Lower leg skin (tissue), 3 donors: ENCODE results near the gene HSP90AA1.

ENCODE experiments used
- CTCF ChIP-seq, 3 donors: fragments of 450-650 bp; IDR thresholded peaks; one replicate each; pipeline ENCODE4 v1.5.1; 2016; ENCODE audit warnings: antibody characterized with exemption in 3 of 3, mild to moderate bottlenecking in 3 of 3, moderate library complexity in 2 of 3
- POLR2A ChIP-seq, 2 donors: fragments of 450-650 bp; IDR thresholded peaks; one replicate each; pipeline ENCODE4 v1.6.1; 2016 to 2017; ENCODE audit warnings: antibody characterized with exemption in 2 of 2, mild to moderate bottlenecking in 1 of 2, moderate library complexity in 1 of 2

DNA sequence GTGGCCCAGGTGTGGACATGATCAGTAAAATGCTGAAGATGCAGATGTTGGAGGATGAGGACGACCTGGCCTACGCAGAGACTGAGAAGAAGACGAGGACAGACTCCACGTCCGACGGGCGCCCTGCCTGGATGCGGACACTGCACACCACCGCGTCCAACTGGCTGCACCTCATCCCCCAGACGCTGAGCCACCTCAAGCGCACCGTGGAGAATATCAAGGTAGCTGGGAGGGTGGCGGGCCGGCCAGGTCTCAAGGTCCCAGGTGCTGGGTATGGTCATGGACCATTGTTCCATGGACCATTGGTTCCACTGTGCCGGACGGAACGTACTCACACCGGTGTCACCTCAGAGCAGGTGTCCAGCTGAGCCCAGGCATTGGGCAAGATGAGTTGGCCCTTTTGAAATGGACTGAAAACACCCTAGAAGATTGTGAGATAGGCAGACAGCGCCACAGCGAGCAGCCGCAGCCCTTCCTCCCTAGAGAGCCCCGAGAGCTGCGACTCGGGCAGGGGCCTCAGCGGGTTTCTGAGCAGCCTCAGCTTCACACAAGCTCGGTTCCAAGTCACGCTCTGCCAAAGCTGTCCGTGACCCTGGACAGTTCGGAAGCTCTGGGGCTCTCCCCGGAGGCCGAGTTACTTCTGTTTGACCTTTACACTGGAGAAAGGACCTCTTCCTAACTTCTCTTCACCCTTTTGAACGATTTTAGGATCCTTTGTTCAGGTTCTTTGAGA is 38.9 kb downstream of the HSP90AA1 start:
- no peak for TF ChIP-seq CTCF (IDR thresholded peaks at IDR 0.05)
- TF ChIP-seq POLR2A (IDR thresholded peaks at IDR 0.05): no peak
